Activated naive CD8-positive, alpha-beta T cell treated with anti-CD3 and anti-CD28 coated beads, Interleukin-2, amount 10 ng/mL, durations not matched to agents 7 days and 5 days (primary cell): ENCODE measurements around the gene SHMT1. TPM values are rescaled to one million over a fixed set of nuclear protein-coding genes. Genes with fewer than 3 reads are reported as not detected.
"Not testable (repeated sequence)": the region's sequence is repeated elsewhere in the genome, so short reads cannot be mapped to it uniquely, and the experiment has no call there.

Experiments
- ATAC-seq: fragments of 150-1000 bp; cut with Tn5 transposase; one replicate; pipeline ENCODE4 v1.10.0; 2021; ENCODE audit warnings: low read depth, moderate library complexity
- POLR2A ChIA-PET: fragments of 350-600 bp; sonication (Branson Sonifier 250); formaldehyde crosslinking; loops from one replicate; lab custom pipeline; 2021; ENCODE audit warnings: antibody characterized with exemption; lab: Charles Lee
- DNase-seq: peaks from one replicate; pipeline ENCODE4 v3.0.0; 2021
- H3K27ac Mint-ChIP-seq: one replicate; pipeline ENCODE4 v1.8.0; 2022; ENCODE audit warnings: mild to moderate bottlenecking, mixed read lengths
- H3K27me3 Mint-ChIP-seq: one replicate; pipeline ENCODE4 v1.8.0; 2022; ENCODE audit warnings: mild to moderate bottlenecking, moderate library complexity, mixed read lengths
- H3K36me3 Mint-ChIP-seq: one replicate; pipeline ENCODE4 v1.8.0; 2021; ENCODE audit warnings: mild to moderate bottlenecking, mixed read lengths
- H3K4me1 Mint-ChIP-seq: one replicate; pipeline ENCODE4 v1.8.0; 2021; ENCODE audit warnings: mixed read lengths
- H3K4me3 Mint-ChIP-seq: one replicate; pipeline ENCODE4 v1.8.0; 2022; ENCODE audit warnings: mild to moderate bottlenecking, moderate library complexity, mixed read lengths
- H3K9me3 Mint-ChIP-seq: one replicate; pipeline ENCODE4 v1.8.0; 2021; ENCODE audit warnings: mixed read lengths
- total RNA-seq, 2 experiments: library from RNA; stranded (reverse); gene quantifications; one replicate each; pipeline ENCODE4 v1.2.3, GENCODE V29; 2021

Gene SHMT1
- total RNA-seq, 2 experiments from 2014 or later: 45.4 to 48.1 TPM

DNA sequence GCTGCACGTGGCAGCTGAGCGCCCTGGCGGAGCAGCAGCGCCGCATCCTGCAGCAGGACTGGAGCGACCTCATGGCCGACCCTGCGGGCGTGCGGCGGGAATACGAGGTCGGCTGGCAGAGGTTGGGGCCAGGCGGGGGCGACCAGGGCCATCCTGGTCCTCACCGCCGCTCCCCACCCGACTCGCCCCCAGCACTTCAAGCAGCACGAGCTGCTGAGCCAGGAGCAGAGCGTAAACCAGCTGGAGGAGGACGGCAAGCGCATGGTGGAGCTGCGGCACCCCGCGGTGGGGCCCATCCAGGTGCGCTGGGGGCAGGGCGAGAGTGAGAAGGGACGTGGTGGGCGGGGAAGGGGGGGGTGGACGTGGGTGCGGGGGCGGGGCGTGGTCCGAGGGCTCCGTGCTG is 19.7 kb upstream of the SHMT1 start:
- Mint-ChIP-seq H3K4me3 (peak overlapping the region; percentile 30), H3K27me3 (peaks cover 22% of the 10 kb centered on the region)
- H3K27ac Mint-ChIP-seq, H3K36me3 Mint-ChIP-seq, POLR2A ChIA-PET, H3K9me3 Mint-ChIP-seq, H3K4me1 Mint-ChIP-seq: not testable (repeated sequence)
- peak; percentile 57 for ATAC-seq
- DNase-seq: peak; percentile 46

- H3K27ac Mint-ChIP-seq: no peak overlapping the region
- ATAC-seq (no peak), DNase-seq (no peak)
- no peaks in the 10 kb centered on the region for H3K4me1 Mint-ChIP-seq
- no peaks in the 10 kb centered on the region for H3K36me3 Mint-ChIP-seq
- peaks cover 22% of the 10 kb centered on the region for H3K27me3 Mint-ChIP-seq
- H3K9me3 Mint-ChIP-seq: no peaks in the 10 kb centered on the region
- H3K4me3 Mint-ChIP-seq: no peak overlapping the region
- POLR2A ChIA-PET: no interaction called here
Observed at GRCh38 chr17:18382441-18383078, 19.2 kb upstream of the SHMT1 start.

DNA sequence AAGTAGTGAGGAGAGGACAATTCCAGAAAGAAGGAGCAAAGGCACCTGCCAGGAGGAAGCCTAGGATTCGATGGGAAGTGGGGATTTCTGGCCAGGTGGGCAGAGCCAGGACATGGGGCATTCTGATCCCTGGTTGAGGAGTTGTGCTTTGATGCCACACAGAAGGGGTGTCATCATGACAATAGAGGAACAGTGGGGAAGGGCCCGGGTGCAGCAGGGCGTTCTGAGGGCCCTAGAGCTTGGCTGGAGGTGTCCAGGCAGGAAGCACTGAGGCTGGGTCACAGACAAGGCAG is 18.5 kb upstream of the SHMT1 start:
- no peak for DNase-seq
- Mint-ChIP-seq H3K9me3 (no peaks in the 10 kb centered on the region), H3K27ac (no peak overlapping the region), H3K27me3 (peaks cover 22% of the 10 kb centered on the region), H3K36me3 (no peaks in the 10 kb centered on the region), H3K4me1 (no peaks in the 10 kb centered on the region), H3K4me3 (no peak overlapping the region)
- no peak for ATAC-seq
- POLR2A ChIA-PET: no interaction called here

DNA sequence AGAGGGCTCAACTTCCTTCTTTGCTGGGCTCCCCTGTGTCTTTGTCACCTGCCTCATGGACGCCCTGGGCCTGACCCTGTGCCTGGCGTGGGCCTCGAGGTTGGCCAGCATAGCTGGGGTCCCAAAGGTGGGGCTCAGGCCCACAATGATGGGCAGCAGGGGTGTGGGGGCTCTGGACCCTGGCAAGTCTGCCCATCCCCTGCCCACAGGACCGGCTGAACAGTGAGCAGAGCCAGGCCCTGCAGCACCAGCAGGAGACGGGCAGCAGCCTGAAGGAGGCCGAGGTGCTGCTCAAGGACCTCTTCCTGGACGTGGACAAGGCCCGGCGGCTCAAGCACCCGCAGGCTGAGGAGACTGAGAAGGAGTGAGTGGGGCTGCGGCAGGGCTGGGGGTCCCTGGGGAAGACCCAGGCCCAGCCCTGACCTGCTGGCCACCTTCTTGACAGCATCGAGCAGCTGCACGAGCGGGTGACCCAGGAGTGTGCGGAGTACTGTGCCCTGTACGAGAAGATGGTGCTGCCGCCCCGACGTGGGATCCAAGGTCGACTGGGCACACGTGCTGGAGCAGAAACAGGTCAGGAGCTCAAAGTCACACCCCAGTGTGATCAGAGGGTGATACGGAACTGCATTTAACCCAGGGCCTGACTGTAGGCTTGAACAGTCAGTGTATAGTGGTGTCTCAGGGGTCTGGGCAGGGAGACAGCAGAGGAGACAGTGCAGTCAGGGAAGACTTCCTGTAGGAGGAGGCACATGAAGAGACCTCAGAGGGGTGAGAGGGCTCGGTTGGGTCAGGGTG is 18.0 kb upstream of the SHMT1 start:
- no peaks in the 10 kb centered on the region for H3K4me1 Mint-ChIP-seq
- POLR2A ChIA-PET: no interaction called here
- ATAC-seq: no peak
- no peaks in the 10 kb centered on the region for H3K36me3 Mint-ChIP-seq
- H3K27me3 Mint-ChIP-seq: peaks cover 22% of the 10 kb centered on the region
- H3K4me3 Mint-ChIP-seq: no peak overlapping the region
- H3K9me3 Mint-ChIP-seq: no peaks in the 10 kb centered on the region
- no peak overlapping the region for H3K27ac Mint-ChIP-seq
- no peak for DNase-seq

DNA sequence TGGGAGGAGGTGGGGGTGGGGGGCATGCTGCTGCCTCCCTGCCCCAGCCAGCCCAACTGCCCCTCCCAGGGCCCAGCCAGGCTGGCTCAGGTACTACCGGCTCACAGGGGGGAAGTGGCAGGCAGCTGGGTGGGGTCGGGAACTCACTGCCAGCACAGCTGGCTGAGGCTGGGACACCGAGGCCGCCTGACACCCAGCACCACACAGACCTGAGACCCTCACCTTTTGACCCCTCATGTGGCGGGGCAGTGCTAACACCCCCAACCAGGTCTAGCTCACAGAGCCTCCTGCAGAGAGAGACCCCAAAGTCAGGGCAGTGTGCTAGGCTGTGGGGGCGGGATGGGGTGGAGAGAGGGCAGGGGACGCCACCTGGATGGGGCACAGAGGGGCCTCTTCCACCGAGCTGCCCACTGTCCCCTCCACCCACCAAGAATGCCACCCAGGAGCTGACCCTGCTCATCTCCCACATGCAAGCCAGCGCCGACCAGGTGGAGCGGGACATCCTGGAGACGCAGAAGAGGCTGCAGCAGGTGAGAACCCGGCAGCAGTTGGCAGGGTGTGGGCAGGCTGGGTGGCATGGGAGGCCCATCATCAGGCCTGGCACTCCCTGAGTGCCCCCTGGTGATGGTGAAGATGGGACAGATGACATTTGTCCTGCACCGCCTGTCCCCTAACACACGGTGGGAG is 17.3 kb upstream of the SHMT1 start:
- Mint-ChIP-seq H3K4me1 (no peaks in the 10 kb centered on the region), H3K4me3 (no peak overlapping the region), H3K36me3 (no peaks in the 10 kb centered on the region), H3K27me3 (peaks cover 25% of the 10 kb centered on the region), H3K27ac (no peak overlapping the region), H3K9me3 (no peaks in the 10 kb centered on the region)
- POLR2A ChIA-PET: interaction anchor here (0.6 kb wide), 1 partner anchor 164 kb away, joined by 3 read pairs; no protein-coding TSS in a partner anchor
- no peak for DNase-seq
- ATAC-seq: no peak

DNA sequence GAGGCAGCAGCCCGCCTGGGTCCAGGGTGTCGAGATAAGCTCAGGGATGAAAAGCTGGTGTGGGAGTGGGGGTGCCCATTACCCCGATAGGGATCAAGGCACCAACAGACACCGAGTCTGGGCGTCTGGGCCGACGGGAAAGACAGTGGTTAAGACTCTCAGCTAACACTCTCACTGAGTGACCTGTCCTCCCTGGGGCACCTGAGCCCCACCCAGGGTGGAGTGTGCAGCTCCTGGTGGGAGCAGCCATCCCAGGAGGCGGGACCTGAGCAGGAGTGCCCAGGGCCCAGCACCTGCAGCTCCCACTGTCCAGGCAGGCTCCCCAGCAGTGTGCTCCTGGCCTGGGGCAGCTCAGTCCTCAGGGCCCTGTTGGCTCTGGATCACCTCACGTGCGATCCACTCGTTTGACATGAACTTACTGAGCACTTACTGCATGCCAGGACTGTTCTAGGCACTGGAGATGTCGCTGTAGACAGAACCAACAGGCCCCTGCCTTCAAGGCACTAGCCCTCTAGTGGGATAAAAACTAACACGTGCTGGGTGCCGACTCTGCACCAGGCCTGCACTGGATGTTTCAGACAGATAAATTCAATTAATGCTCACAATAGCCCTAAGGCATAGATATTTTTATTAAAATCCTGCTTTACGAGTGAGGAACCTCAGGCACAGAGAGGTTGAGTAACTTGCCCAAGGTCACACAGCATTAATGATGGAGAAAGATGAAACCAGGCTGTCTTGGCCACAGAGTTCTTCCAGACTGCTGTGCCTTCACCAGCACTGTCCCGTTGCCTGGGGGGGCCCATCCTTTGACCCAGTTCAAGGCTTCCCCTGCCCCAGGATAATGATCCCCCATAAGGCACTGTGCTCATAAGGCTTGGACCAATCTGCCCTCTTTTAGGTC is 16.1 kb upstream of the SHMT1 start:
- no peak for ATAC-seq
- no peak for DNase-seq
- H3K4me3 Mint-ChIP-seq: no peak overlapping the region
- no peaks in the 10 kb centered on the region for H3K36me3 Mint-ChIP-seq
- H3K4me1 Mint-ChIP-seq: no peaks in the 10 kb centered on the region
- H3K27me3 Mint-ChIP-seq: peaks cover 22% of the 10 kb centered on the region
- POLR2A ChIA-PET: interaction anchor here (0.6 kb wide), 1 partner anchor 163 kb away, joined by 3 read pairs; no protein-coding TSS in a partner anchor
- no peak overlapping the region for H3K27ac Mint-ChIP-seq
- H3K9me3 Mint-ChIP-seq: peaks cover 5% of the 10 kb centered on the region

DNA sequence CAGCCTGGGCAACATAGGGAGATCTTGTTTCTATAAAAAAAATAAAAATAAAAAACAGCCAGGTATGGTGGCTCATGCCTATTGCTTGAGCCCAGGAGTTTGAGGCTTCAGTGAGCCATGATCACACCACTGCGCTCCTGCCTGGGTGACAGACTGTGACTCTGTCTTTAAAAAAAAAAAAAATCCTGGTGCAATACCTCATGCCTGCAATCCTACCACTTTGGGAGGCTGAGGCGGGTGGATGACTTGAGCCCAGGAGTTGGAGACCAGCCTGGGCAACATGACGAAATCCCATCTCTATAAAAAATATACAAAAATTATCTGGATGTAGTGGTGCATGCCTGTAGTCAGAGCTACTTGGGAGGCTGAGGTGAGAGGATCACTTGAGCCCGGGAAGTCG is 15.3 kb upstream of the SHMT1 start:
- peaks cover 16% of the 10 kb centered on the region for H3K27me3 Mint-ChIP-seq
- DNase-seq, H3K4me1 Mint-ChIP-seq, ATAC-seq, H3K4me3 Mint-ChIP-seq, H3K9me3 Mint-ChIP-seq, H3K27ac Mint-ChIP-seq, H3K36me3 Mint-ChIP-seq, POLR2A ChIA-PET: not testable (repeated sequence)

DNA sequence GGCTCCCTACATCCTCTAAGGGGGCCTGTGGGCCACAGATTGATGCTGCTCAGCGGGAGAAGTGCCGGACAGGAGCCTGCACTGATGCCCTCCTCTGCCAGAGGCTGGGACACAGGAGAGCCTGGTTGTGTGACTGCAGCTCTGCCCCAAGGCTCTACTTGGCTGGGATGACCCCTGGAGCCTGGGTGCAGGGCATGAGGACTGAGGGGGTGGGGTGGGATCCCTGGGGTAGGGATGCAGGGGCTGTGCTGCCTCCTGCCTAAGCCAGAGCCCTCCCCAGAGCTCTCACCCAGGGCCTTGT is 14.8 kb upstream of the SHMT1 start:
- Mint-ChIP-seq H3K4me3 (no peak overlapping the region), H3K27ac (no peak overlapping the region), H3K36me3 (no peaks in the 10 kb centered on the region), H3K4me1 (no peaks in the 10 kb centered on the region), H3K9me3 (peaks cover 5% of the 10 kb centered on the region), H3K27me3 (peaks cover 16% of the 10 kb centered on the region)
- POLR2A ChIA-PET: no interaction called here
- ATAC-seq: no peak
- no peak for DNase-seq

DNA sequence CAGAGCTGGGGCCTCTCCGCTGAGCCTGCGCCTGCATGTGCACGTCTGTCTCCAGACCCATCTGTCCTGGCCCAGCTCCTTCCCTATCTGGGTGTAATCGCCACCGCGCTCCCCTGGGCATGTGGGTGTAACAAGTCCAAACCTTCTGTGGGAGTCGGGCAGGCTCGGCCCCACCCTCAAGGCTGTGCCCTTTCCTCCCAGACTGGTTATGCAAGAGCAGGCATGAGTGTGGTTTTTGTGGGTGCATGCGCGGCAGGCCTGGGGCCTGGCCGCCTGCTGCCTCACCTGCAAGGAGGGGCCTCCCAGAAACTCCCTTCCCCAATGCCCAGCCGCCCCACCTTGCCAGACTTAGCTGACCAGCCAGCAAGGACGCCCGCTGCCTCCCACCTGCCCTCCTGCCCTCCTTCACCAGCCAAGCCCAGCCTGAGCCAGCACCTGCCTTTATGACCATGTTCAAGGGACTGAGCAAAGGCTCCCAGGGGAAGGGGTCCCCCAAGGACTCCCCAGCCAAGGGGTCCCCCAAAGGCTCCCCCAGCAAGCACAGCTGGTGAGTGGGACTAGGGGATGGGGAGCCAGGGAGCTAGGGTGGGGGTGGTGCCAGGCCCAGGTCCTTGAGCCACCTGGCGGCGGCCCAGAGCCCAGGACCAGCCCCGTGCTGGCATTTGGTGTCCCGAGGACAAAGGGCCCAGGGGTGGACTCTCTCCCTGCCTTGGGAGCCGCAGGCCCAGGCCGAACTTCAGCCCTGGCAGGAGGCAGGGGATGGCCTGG is 14.3 kb upstream of the SHMT1 start, which contains the start of gene EVPLL:
Gene EVPLL, plus strand, starts transcription at position 342 of the 768 bp plus-strand sequence. CDS start 3,160 bp downstream, outside the sequence.
- Mint-ChIP-seq H3K27me3 (peaks cover 13% of the 10 kb centered on the region), H3K4me3 (no peak within 1 kb of the TSS), H3K27ac (no peak within 1 kb of the TSS), H3K4me1 (no peaks in the 10 kb centered on the region), H3K36me3 (no peaks in the 10 kb centered on the region), H3K9me3 (peaks cover 5% of the 10 kb centered on the region)
- POLR2A ChIA-PET: no interaction called here
- ATAC-seq (peak; percentile 17), DNase-seq (no peak)

- POLR2A ChIA-PET: interaction anchor here (0.6 kb wide), 1 partner anchor 526 kb away, joined by 5 read pairs; no protein-coding TSS in a partner anchor
- no peak for DNase-seq
- H3K4me3 Mint-ChIP-seq: no peak overlapping the region
- no peak for ATAC-seq
- peaks cover 7% of the 10 kb centered on the region for H3K27me3 Mint-ChIP-seq
- H3K4me1 Mint-ChIP-seq: no peaks in the 10 kb centered on the region
- H3K36me3 Mint-ChIP-seq: no peaks in the 10 kb centered on the region
- peaks cover 5% of the 10 kb centered on the region for H3K9me3 Mint-ChIP-seq
- no peak overlapping the region for H3K27ac Mint-ChIP-seq
Observed at GRCh38 chr17:18374216-18374615, 10.9 kb upstream of the SHMT1 start.

- H3K27ac Mint-ChIP-seq, H3K27me3 Mint-ChIP-seq, ATAC-seq, H3K36me3 Mint-ChIP-seq, POLR2A ChIA-PET, H3K4me1 Mint-ChIP-seq, H3K4me3 Mint-ChIP-seq, DNase-seq, H3K9me3 Mint-ChIP-seq: not testable (repeated sequence)
Observed at GRCh38 chr17:18373181-18373580, 9.8 kb upstream of the SHMT1 start.

DNA sequence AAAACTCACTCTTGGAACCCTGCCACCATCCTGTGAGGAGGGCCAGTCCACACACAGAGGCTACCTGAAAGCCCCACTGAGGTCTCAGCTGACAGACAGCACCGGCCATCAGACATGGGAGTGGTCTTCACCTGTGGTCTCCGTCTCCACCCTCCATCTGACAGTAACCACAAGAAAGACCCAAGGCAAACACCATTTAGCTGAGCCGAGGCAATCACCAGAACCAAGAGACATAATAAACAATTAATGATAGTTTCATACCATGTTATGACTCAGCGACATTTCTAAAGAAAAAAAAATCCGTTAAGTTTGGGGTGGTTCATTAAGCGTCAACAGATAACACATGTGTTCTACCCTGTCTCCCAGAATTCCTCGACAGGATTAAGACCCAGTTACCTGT is 8.1 kb upstream of the SHMT1 start:
- ATAC-seq (no peak), DNase-seq (no peak)
- no peaks in the 10 kb centered on the region for H3K36me3 Mint-ChIP-seq
- H3K27ac Mint-ChIP-seq: no peak overlapping the region
- POLR2A ChIA-PET: no interaction called here
- no peak overlapping the region for H3K4me3 Mint-ChIP-seq
- H3K4me1 Mint-ChIP-seq: no peaks in the 10 kb centered on the region
- peaks cover 5% of the 10 kb centered on the region for H3K9me3 Mint-ChIP-seq
- peaks cover 7% of the 10 kb centered on the region for H3K27me3 Mint-ChIP-seq
